SK-N-SH (cell line): ENCODE results near the gene CLEC3B.

Source experiments
- JUND ChIP-seq: IDR thresholded peaks from 2 replicates; pipeline ENCODE4 v1.4.0; 2012
- RAD21 ChIP-seq: IDR thresholded peaks from 2 replicates; pipeline ENCODE4 v1.6.1; 2012; ENCODE audit warnings: mild to moderate bottlenecking, low read length
- RFX5 ChIP-seq: IDR thresholded peaks from 2 replicates; pipeline ENCODE4 v1.6.1; 2012; ENCODE audit warnings: mild to moderate bottlenecking, improper control_type of control experiment, low read length
- TF ChIP-seq, protein P1 (sequence below): fragments of 200-600 bp; sonication (generic); IDR thresholded peaks from 2 replicates; pipeline ENCODE4 v1.6.1; 2017; ENCODE audit warnings: antibody characterized with exemption, mild to moderate bottlenecking, moderate library complexity
- TF ChIP-seq, protein P2 (sequence below): IDR thresholded peaks from 2 replicates; pipeline ENCODE4 v1.6.1; 2012; ENCODE audit warnings: mild to moderate bottlenecking, low read depth, low read length, moderate library complexity

DNA sequence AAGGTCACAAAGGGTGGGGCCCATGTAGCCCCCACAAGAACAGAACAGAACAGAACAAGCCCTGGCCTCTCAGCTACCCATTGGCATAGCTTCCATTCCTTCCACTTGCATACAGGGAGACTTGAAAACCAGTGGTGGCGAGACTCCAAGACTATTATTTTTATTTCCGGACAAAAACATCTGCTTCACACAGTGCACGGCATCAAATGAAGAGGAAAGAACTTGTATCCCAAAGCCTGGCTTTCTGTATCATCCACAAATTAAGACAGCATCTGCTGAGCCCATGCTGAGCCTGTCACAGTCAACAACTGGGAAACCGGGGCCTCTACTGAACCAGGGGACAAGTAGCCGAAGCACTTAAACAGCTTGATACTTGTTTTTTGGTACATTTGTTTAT, 56.0 kb downstream of the CLEC3B start:
- TF ChIP-seq RAD21 (no peak), RFX5 (no peak), JUND (no peak)
- TF ChIP-seq, protein P1, sequence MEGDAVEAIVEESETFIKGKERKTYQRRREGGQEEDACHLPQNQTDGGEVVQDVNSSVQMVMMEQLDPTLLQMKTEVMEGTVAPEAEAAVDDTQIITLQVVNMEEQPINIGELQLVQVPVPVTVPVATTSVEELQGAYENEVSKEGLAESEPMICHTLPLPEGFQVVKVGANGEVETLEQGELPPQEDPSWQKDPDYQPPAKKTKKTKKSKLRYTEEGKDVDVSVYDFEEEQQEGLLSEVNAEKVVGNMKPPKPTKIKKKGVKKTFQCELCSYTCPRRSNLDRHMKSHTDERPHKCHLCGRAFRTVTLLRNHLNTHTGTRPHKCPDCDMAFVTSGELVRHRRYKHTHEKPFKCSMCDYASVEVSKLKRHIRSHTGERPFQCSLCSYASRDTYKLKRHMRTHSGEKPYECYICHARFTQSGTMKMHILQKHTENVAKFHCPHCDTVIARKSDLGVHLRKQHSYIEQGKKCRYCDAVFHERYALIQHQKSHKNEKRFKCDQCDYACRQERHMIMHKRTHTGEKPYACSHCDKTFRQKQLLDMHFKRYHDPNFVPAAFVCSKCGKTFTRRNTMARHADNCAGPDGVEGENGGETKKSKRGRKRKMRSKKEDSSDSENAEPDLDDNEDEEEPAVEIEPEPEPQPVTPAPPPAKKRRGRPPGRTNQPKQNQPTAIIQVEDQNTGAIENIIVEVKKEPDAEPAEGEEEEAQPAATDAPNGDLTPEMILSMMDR, result no peak
- TF ChIP-seq, protein P2, sequence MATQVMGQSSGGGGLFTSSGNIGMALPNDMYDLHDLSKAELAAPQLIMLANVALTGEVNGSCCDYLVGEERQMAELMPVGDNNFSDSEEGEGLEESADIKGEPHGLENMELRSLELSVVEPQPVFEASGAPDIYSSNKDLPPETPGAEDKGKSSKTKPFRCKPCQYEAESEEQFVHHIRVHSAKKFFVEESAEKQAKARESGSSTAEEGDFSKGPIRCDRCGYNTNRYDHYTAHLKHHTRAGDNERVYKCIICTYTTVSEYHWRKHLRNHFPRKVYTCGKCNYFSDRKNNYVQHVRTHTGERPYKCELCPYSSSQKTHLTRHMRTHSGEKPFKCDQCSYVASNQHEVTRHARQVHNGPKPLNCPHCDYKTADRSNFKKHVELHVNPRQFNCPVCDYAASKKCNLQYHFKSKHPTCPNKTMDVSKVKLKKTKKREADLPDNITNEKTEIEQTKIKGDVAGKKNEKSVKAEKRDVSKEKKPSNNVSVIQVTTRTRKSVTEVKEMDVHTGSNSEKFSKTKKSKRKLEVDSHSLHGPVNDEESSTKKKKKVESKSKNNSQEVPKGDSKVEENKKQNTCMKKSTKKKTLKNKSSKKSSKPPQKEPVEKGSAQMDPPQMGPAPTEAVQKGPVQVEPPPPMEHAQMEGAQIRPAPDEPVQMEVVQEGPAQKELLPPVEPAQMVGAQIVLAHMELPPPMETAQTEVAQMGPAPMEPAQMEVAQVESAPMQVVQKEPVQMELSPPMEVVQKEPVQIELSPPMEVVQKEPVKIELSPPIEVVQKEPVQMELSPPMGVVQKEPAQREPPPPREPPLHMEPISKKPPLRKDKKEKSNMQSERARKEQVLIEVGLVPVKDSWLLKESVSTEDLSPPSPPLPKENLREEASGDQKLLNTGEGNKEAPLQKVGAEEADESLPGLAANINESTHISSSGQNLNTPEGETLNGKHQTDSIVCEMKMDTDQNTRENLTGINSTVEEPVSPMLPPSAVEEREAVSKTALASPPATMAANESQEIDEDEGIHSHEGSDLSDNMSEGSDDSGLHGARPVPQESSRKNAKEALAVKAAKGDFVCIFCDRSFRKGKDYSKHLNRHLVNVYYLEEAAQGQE, result no peak
